Heart right ventricle (tissue), 16 donors: ENCODE results near the gene DAB1. TPM values are rescaled to one million over a fixed set of nuclear protein-coding genes. Genes with fewer than 3 reads are reported as not detected.

Source experiments
- ATAC-seq, 8 donors: fragments of 200-7000 bp; cut with Tn5 transposase; one replicate each; pipeline ENCODE4 v1.9.1; 2020; ENCODE audit warnings: mild to moderate bottlenecking in 8 of 8, moderate library complexity in 8 of 8, moderate number of reproducible peaks in 1 of 8
- DNase-seq, 2 donors: peaks; one replicate each; pipeline ENCODE4 v3.0.0-alpha.2; 2020
- H3K27ac ChIP-seq, 10 donors: fragments of 200-600 bp; sonication (generic) in 2 of 10; one replicate each; pipeline versions ENCODE4 v1.5.0 to v1.8.0; 2020 to 2022; ENCODE audit warnings: mild to moderate bottlenecking in 3 of 10
- H3K27me3 ChIP-seq, 7 donors: fragments of 200-600 bp; one replicate each; pipeline ENCODE4 v1.8.0; 2021 to 2022; ENCODE audit warnings: mild to moderate bottlenecking in 2 of 7
- H3K36me3 ChIP-seq, 9 donors: fragments of 200-600 bp; sonication (generic) in 1 of 9; one replicate each; pipeline versions ENCODE4 v1.5.0 to v1.8.0; 2020 to 2022; ENCODE audit warnings: mild to moderate bottlenecking in 2 of 9
- H3K4me1 ChIP-seq, 9 donors: fragments of 200-600 bp; sonication (generic) in 1 of 9; one replicate each; pipeline versions ENCODE4 v1.5.0 to v1.8.0; 2020 to 2022; ENCODE audit warnings: mild to moderate bottlenecking in 4 of 9
- H3K4me3 ChIP-seq, 10 donors: fragments of 200-600 bp; sonication (generic) in 2 of 10; one replicate each; pipeline versions ENCODE4 v1.5.0 to v1.8.0; 2020 to 2022; ENCODE audit warnings: mild to moderate bottlenecking in 7 of 10, moderate library complexity in 2 of 10
- H3K9me3 ChIP-seq, 11 donors: fragments of 200-600 bp in 10 of 11; sonication (generic) in 2 of 11; one replicate each; pipeline versions ENCODE4 v1.5.0 to v1.8.0; 2013 to 2022; ENCODE audit warnings: mild to moderate bottlenecking in 2 of 11, control low read depth in 1 of 11, moderate library complexity in 1 of 11
- WGBS, 2 donors: extraction: QIAGEN DNeasy Blood & Tissue Kit; methylation state at CpG; one replicate each; pipeline ENCODE4 v1.1.7; 2013; ENCODE audit warnings: inconsistent platforms in 1 of 2; 5-methylcytosine and 5-hydroxymethylcytosine counted together
- intact Hi-C, 10 donors: fragments of 100-400 bp; cut with DNase I; formaldehyde crosslinking; loops; one replicate each; pipeline versions ENCODE4 v1.11.1 to v1.14.2; 2022
- polyA plus RNA-seq, 2 donors: library from polyadenylated mRNA; stranded (reverse); fragments of 200-250 nt; gene quantifications; one replicate each; pipeline ENCODE4 v1.2.3, GENCODE V29; 2013
- total RNA-seq, 10 donors: library from RNA; stranded (reverse); fragmentation: NEBNext Ultra II Directional in 3 of 10; extraction: Animal tissue kit (Norgen Biotek cat#: 25700) in 3 of 10; gene quantifications; one replicate each; pipeline versions ENCODE4 v1.2.1 to v1.2.4, GENCODE V29; 2021 to 2023
- TF ChIP-seq, protein P1 (sequence below), 9 donors: fragments of 200-600 bp; sonication (generic) in 2 of 9; IDR thresholded peaks; one replicate each; pipeline versions ENCODE4 v1.5.0 to v1.8.0; 2021 to 2022; ENCODE audit warnings: antibody characterized with exemption in 9 of 9, mild to moderate bottlenecking in 5 of 9, moderate library complexity in 1 of 9
- donor health status: Arrhythmogenic right ventricular cardiomyopathy.
- donor health status: ischemic (EF 13 %, LVEDD 7.1; RV severe dilation, severe dysfunction).
- donor health status: healthy with polysubstance abuse.
- donor health status: DM: no; HTN: yes; CAD: no.
- donor health status: DM: no; HTN: no; CAD: no.
- donor health status: ischemic (EF 25% LVEDD 6.9; RV normal size, moderate dysfunction).
- donor health status: ischemic (EF 25% LVEDD 5.7; RV mildly dilated, moderate dysfunction).
- donor health status: healthy.
- donor health status: DM: yes; HTN: yes; CAD: no.
- donor health status: Ischemic cardiomyopathy.
- donor health status: ischemic (EF 35%, LVEDD 5.7; RV mildly dilated, moderate dysfunction).
- donor health status: nonischemic (EF 11% LVEDD 7.7; RV severe dilation, severe dysfunction).
- donor health status: DM: yes; HTN: yes; CAD: no.
- donor health status: PGD.
- donor health status: ischemic (EF 29% LVEDD 5.4; RV normal size, mild dysfunction).
- donor health status: nonischemic (EF 23%, LVEDD 6.1; RV moderate dilation, normal function).

Gene DAB1
- total and polyA plus RNA-seq, 12 donors, result 0.16 to 25.5 (median 8.1) TPM

GRCh38 chr1:57353654-57354053 lies 70.2 kb downstream of the DAB1 start:
- ATAC-seq (peak in 2 of 8 donors; percentile 31 to 57), DNase-seq (no peak)
- Histone ChIP-seq H3K9me3 (peaks cover 0 to 9% (median 0%) of the 10 kb centered on the region in 11 donors), H3K4me1 (peaks cover 0 to 30% (median 14%) of the 10 kb centered on the region in 9 donors), H3K27ac (no peak overlapping the region), H3K27me3 (no peaks in the 10 kb centered on the region), H3K4me3 (no peak overlapping the region), H3K36me3 (no peaks in the 10 kb centered on the region)
- intact Hi-C loops, result loop anchor here in 1 of 10 donors (10.0 kb wide), 1 partner anchor 519 kb away; no protein-coding TSS in a partner anchor
- TF ChIP-seq, protein P1, sequence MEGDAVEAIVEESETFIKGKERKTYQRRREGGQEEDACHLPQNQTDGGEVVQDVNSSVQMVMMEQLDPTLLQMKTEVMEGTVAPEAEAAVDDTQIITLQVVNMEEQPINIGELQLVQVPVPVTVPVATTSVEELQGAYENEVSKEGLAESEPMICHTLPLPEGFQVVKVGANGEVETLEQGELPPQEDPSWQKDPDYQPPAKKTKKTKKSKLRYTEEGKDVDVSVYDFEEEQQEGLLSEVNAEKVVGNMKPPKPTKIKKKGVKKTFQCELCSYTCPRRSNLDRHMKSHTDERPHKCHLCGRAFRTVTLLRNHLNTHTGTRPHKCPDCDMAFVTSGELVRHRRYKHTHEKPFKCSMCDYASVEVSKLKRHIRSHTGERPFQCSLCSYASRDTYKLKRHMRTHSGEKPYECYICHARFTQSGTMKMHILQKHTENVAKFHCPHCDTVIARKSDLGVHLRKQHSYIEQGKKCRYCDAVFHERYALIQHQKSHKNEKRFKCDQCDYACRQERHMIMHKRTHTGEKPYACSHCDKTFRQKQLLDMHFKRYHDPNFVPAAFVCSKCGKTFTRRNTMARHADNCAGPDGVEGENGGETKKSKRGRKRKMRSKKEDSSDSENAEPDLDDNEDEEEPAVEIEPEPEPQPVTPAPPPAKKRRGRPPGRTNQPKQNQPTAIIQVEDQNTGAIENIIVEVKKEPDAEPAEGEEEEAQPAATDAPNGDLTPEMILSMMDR (IDR thresholded peaks at IDR 0.05), result no peak
- WGBS, 2 donors, result 46 to 55% methylated on average over 4 of the region's 4 CpGs

DNA sequence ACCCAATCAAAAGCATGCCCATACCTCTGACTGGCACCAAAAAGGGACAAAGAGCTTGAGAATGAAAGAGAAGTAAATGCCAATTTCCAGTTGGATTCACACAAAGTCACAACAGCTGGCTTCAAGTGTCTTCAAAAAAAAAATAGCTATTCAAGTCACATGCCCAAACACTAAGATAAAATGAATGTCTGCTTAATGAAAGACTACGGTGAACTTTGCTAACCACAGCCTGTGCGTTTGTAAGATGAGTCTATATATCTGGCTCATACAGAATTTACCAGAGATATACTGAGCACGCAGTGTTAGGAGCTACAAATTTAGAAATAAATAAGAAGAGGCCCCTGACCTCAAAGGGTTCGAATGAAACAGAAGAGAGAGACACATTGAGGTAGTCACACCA lies 73.2 kb downstream of the DAB1 start:
- ATAC-seq, result no peak

DNA sequence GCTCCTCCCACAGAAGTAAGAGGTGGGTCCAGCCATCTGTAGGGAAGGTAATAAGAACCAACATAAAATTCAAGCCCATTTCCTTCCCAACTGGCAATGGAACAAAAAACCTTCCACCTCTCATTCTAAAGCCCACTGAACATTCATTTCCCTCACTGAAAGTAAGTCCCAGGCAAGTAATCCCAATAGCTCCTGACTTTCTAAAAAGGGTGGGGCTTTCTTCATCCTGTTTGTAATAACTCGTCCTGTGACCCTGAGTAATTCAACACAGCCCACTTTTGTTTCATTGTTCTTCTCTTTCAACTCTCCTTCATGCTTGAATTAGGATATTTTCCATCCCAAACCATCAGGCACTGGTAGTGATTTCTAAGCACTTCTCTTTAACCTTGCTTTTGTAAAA lies 74.9 kb downstream of the DAB1 start:
- H3K36me3 ChIP-seq, result no peaks in the 10 kb centered on the region
- no peaks in the 10 kb centered on the region for H3K9me3 ChIP-seq
- peaks cover 0 to 38% (median 17%) of the 10 kb centered on the region in 9 donors for H3K4me1 ChIP-seq
- intact Hi-C loops, result loop anchor here in 4 of 10 donors (10.0 kb wide), 1 partner anchor 514 kb away; no protein-coding TSS in a partner anchor
- ATAC-seq (peak in 2 of 8 donors; percentile 39 to 48), DNase-seq (no peak)
- H3K27me3 ChIP-seq, result no peaks in the 10 kb centered on the region
- H3K27ac ChIP-seq, result no peak overlapping the region
- whole genome bisulfite sequencing, 2 donors, result 52 to 64% methylated on average over 1 of the region's 1 CpG
- no peak overlapping the region for H3K4me3 ChIP-seq
- TF ChIP-seq, protein P1 (IDR thresholded peaks at IDR 0.05), result no peak

More for the DNA sequence above, 73.2 kb downstream of the DAB1 start:
- Histone ChIP-seq H3K4me1 (peaks cover 0 to 38% (median 17%) of the 10 kb centered on the region in 9 donors), H3K36me3 (no peaks in the 10 kb centered on the region), H3K27ac (no peak overlapping the region), H3K9me3 (no peaks in the 10 kb centered on the region), H3K4me3 (no peak overlapping the region), H3K27me3 (no peaks in the 10 kb centered on the region)
- TF ChIP-seq, protein P1 (IDR thresholded peaks at IDR 0.05), result no peak
- intact Hi-C loops, result loop anchor here in 1 of 10 donors (10.0 kb wide), 1 partner anchor 516 kb away; no protein-coding TSS in a partner anchor
- no peak for DNase-seq
- 50 to 61% methylated on average over 4 of the region's 4 CpGs for WGBS, 2 donors

GRCh38 chr1:57345916-57346315 lies 77.9 kb downstream of the DAB1 start:
- Histone ChIP-seq H3K27ac (no peak overlapping the region), H3K9me3 (no peaks in the 10 kb centered on the region), H3K4me1 (peaks cover 0 to 32% (median 17%) of the 10 kb centered on the region in 9 donors), H3K4me3 (no peak overlapping the region), H3K27me3 (no peaks in the 10 kb centered on the region), H3K36me3 (no peaks in the 10 kb centered on the region)
- TF ChIP-seq, protein P1 (IDR thresholded peaks at IDR 0.05), result no peak
- WGBS, 2 donors, result 88 to 92% methylated on average over 8 of the region's 8 CpGs
- DNase-seq, result no peak
- intact Hi-C loops, result loop anchor here in 4 of 10 donors (10.0 kb wide), 1 partner anchor 511 kb away; no protein-coding TSS in a partner anchor
- no peak for ATAC-seq
